ENCODE data around the gene RPTOR. TPM values are rescaled to one million over a fixed set of nuclear protein-coding genes. Genes with fewer than 3 reads are reported as not detected.

Gene RPTOR
- total and polyA plus RNA-seq, 10 of the 15 experiments (the other 5 are each of a cell fraction or from before 2014, with no cell fraction given), result 0.18 to 32.1 (median 7.8) TPM

- Histone ChIP-seq H3K9ac (ENCODE audit: control insufficient read depth, insufficient read depth, low read length) (no peak overlapping the region), H3K36me3 (ENCODE audit: control insufficient read depth in 2 of 2, insufficient read depth in 2 of 2, low read length in 1 of 2) (peaks cover 0 to 3% of the 10 kb centered on the region in 2 experiments; a peak in 3 of 4 replicates), H3K4me1 (ENCODE audit: control insufficient read depth, insufficient read depth, low read length) (peaks cover 10% of the 10 kb centered on the region), H3K9me3 (replicated peaks; ENCODE audit: control insufficient read depth, insufficient read depth, low read length) (no peaks in the 10 kb centered on the region), H3K4me3 (no peak overlapping the region), H4K20me1 (ENCODE audit: control insufficient read depth, insufficient read depth) (no peaks in the 10 kb centered on the region; the same call in 1 of the 2 replicates), H3K27me3 (replicated peaks in 1 of 2; ENCODE audit: control insufficient read depth in 2 of 2, insufficient read depth in 2 of 2, low read length in 1 of 2) (no peaks in the 10 kb centered on the region), H2AFZ (ENCODE audit: control insufficient read depth, low read depth, low read length) (no peak overlapping the region), H3K4me2 (ENCODE audit: control insufficient read depth, insufficient read depth) (no peak overlapping the region), H3K27ac (ENCODE audit: control insufficient read depth, insufficient read depth) (no peak overlapping the region), H3K79me2 (ENCODE audit: control insufficient read depth, insufficient read depth, low read length) (no peaks in the 10 kb centered on the region; the same call in 1 of the 2 replicates)
- CTCF ChIA-PET, result no interaction called here
- SMC1A ChIA-PET (ENCODE audit: uncharacterized antibody, unreplicated experiment), result no interaction called here
- WGBS (ENCODE audit: insufficient coverage, insufficient replicate concordance, low lambda C conversion rate, missing lambda C conversion rate), result 99% methylated on average over 6 of the region's 6 CpGs
- intact Hi-C loops (cut with micrococcal nuclease; ENCODE audit: unreplicated experiment), result no loop called here
- no peak for TF ChIP-seq ZZZ3 (IDR thresholded peaks at IDR 0.05; ENCODE audit: control insufficient read depth, insufficient read length, low read depth)
- TF ChIP-seq ATF3 (IDR thresholded peaks at IDR 0.05; ENCODE audit: borderline replicate concordance, extremely low read depth, low read depth, low read length), result no peak
- TF ChIP-seq WRNIP1 (IDR thresholded peaks at IDR 0.05; ENCODE audit: borderline replicate concordance, low read depth, low read length), result no peak
- no peak for TF ChIP-seq FOS (IDR thresholded peaks at IDR 0.05; ENCODE audit: borderline replicate concordance, extremely low read depth, insufficient read length)
- no peak for TF ChIP-seq ZNF622 (IDR thresholded peaks at IDR 0.05)
- no peak for TF ChIP-seq NR2C1 (IDR thresholded peaks at IDR 0.05)
- no peak for TF ChIP-seq IKZF2 (IDR thresholded peaks at IDR 0.05)
- no peak for TF ChIP-seq SIN3A (IDR thresholded peaks at IDR 0.05; ENCODE audit: low read depth, low read length)
- TF ChIP-seq HDAC2 (IDR thresholded peaks at IDR 0.05), result no peak
- no peak for TF ChIP-seq EP300 (IDR thresholded peaks at IDR 0.05; ENCODE audit: borderline replicate concordance in 1 of 2, control insufficient read depth in 1 of 2, low read depth in 2 of 2, low read length in 2 of 2)
- no peak for TF ChIP-seq CREM (IDR thresholded peaks at IDR 0.05; ENCODE audit: low read depth)
- no peak for TF ChIP-seq CEBPZ (IDR thresholded peaks at IDR 0.05; ENCODE audit: low read depth, low read length)
- no peak for TF ChIP-seq STAT1 (conservative IDR thresholded peaks at IDR 0.05)
- no peak for TF ChIP-seq YBX1 (IDR thresholded peaks at IDR 0.05)
- TF ChIP-seq BRCA1 (IDR thresholded peaks at IDR 0.05; ENCODE audit: low read depth, low read length), result no peak
- no peak for TF ChIP-seq ZNF24 (IDR thresholded peaks at IDR 0.05)
- no peak for TF ChIP-seq POU2F2 (IDR thresholded peaks at IDR 0.05; ENCODE audit: borderline replicate concordance, low read depth, low read length)
- TF ChIP-seq MLLT1 (IDR thresholded peaks at IDR 0.05), result no peak
- BruUV-seq (replicated peaks), result no TSS peak
- in situ Hi-C loops (cut with MboI), result no loop called here
- FAIRE-seq (no peak), ATAC-seq (no peak), DNase-seq (ENCODE audit: low read depth, low spot score) (no peak)
- POLR2A ChIA-PET, result no interaction called here
- RAD21 ChIA-PET (ENCODE audit: unreplicated experiment), result no interaction called here
These were observed 163.8 kb downstream of the RPTOR start for GRCh38 chr17:80708480-80708879.
